Measurements from ENCODE around the gene C3orf22.

The C3orf22 gene

DNA sequence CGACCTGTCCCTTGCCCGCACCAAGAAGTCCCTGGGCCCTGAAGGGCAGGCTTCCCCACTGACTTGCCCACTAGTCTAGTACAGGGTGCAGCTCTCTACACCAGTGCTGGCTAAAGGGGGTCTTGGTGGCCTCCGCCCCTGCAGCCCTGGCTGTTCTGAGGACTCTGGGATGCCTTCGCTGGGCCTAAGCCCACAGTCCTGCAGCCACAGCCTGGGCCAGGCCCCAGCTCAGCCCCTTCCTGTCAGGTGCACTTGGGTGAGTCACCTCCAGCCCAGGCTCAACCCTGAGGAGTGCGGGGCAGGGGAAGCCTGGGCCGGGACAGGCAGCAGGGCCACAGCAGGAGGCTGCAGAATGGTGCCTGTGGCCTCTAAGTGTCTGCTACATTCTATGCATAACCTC, 971 bp downstream of the C3orf22 start:
- Histone ChIP-seq H3K27me3 (ENCODE audit: insufficient read depth, low read length, poor library complexity, severe bottlenecking) (no peaks in the 10 kb centered on the region), H3K9me3 (ENCODE audit: insufficient read depth, low read depth, low read length) (peaks cover 3% of the 10 kb centered on the region), H3K79me2 (ENCODE audit: insufficient read depth, low read length) (no peaks in the 10 kb centered on the region), H3K4me2 (ENCODE audit: low read depth, low read length, poor library complexity, severe bottlenecking) (no peak overlapping the region), H3K4me3 (ENCODE audit: low read length, poor library complexity, severe bottlenecking) (no peak overlapping the region), H3K4me1 (ENCODE audit: insufficient read depth, low read length, poor library complexity, severe bottlenecking) (no peaks in the 10 kb centered on the region), H2AFZ (ENCODE audit: low read length) (no peak overlapping the region), H3F3A (ENCODE audit: low read depth) (no peaks in the 10 kb centered on the region), H4K20me1 (ENCODE audit: insufficient read depth, low read length, poor library complexity, severe bottlenecking) (no peaks in the 10 kb centered on the region), H3K36me3 (ENCODE audit: insufficient read depth, low read length) (no peaks in the 10 kb centered on the region), H3K9me2 (replicated peaks; ENCODE audit: low read depth, low read length) (no peaks in the 10 kb centered on the region), H3K9ac (ENCODE audit: low read depth, low read length, poor library complexity, severe bottlenecking) (no peak overlapping the region)
- TF ChIP-seq EZH2phosphoT487 (IDR thresholded peaks at IDR 0.05; ENCODE audit: borderline replicate concordance) (no peak), CTCF (conservative IDR thresholded peaks at IDR 0.05; ENCODE audit: low read length) (no peak)

GRCh38 chr3:126557415-126557745, 1.4 kb downstream of the C3orf22 start:
- Histone ChIP-seq H3K36me3 (ENCODE audit: insufficient read depth, low read length) (no peaks in the 10 kb centered on the region), H3K4me3 (ENCODE audit: low read length, poor library complexity, severe bottlenecking) (no peak overlapping the region), H2AFZ (ENCODE audit: low read length) (no peak overlapping the region), H3K9ac (ENCODE audit: low read depth, low read length, poor library complexity, severe bottlenecking) (no peak overlapping the region), H3K4me1 (ENCODE audit: insufficient read depth, low read length, poor library complexity, severe bottlenecking) (no peaks in the 10 kb centered on the region), H3K9me3 (ENCODE audit: insufficient read depth, low read depth, low read length) (no peaks in the 10 kb centered on the region), H3K4me2 (ENCODE audit: low read depth, low read length, poor library complexity, severe bottlenecking) (no peak overlapping the region), H3K9me2 (replicated peaks; ENCODE audit: low read depth, low read length) (no peaks in the 10 kb centered on the region), H3F3A (ENCODE audit: low read depth) (no peaks in the 10 kb centered on the region), H4K20me1 (ENCODE audit: insufficient read depth, low read length, poor library complexity, severe bottlenecking) (no peaks in the 10 kb centered on the region), H3K27me3 (ENCODE audit: insufficient read depth, low read length, poor library complexity, severe bottlenecking) (no peaks in the 10 kb centered on the region), H3K79me2 (ENCODE audit: insufficient read depth, low read length) (no peaks in the 10 kb centered on the region)
- no peak for TF ChIP-seq CTCF (conservative IDR thresholded peaks at IDR 0.05; ENCODE audit: low read length)
- no peak for TF ChIP-seq EZH2phosphoT487 (IDR thresholded peaks at IDR 0.05; ENCODE audit: borderline replicate concordance)

- no peak overlapping the region for H3K4me2 ChIP-seq (ENCODE audit: low read depth, low read length, poor library complexity, severe bottlenecking)
- H4K20me1 ChIP-seq (ENCODE audit: insufficient read depth, low read length, poor library complexity, severe bottlenecking), result no peaks in the 10 kb centered on the region
- H3K4me1 ChIP-seq (ENCODE audit: insufficient read depth, low read length, poor library complexity, severe bottlenecking), result no peaks in the 10 kb centered on the region
- H3K4me3 ChIP-seq (ENCODE audit: low read length, poor library complexity, severe bottlenecking), result no peak overlapping the region
- H2AFZ ChIP-seq (ENCODE audit: low read length), result no peak overlapping the region
- TF ChIP-seq CTCF (conservative IDR thresholded peaks at IDR 0.05; ENCODE audit: low read length), result no peak
- no peak for TF ChIP-seq EZH2phosphoT487 (IDR thresholded peaks at IDR 0.05; ENCODE audit: borderline replicate concordance)
- no peaks in the 10 kb centered on the region for H3K9me3 ChIP-seq (ENCODE audit: insufficient read depth, low read depth, low read length)
- no peaks in the 10 kb centered on the region for H3K36me3 ChIP-seq (ENCODE audit: insufficient read depth, low read length)
- no peaks in the 10 kb centered on the region for H3K27me3 ChIP-seq (ENCODE audit: insufficient read depth, low read length, poor library complexity, severe bottlenecking)
- H3K9me2 ChIP-seq (replicated peaks; ENCODE audit: low read depth, low read length), result no peaks in the 10 kb centered on the region
- no peaks in the 10 kb centered on the region for H3K79me2 ChIP-seq (ENCODE audit: insufficient read depth, low read length)
- H3K9ac ChIP-seq (ENCODE audit: low read depth, low read length, poor library complexity, severe bottlenecking), result no peak overlapping the region
- no peaks in the 10 kb centered on the region for H3F3A ChIP-seq (ENCODE audit: low read depth)
Measured at GRCh38 chr3:126556637-126557414, 1.9 kb downstream of the C3orf22 start.

All from Loucy (cell line).